ENCODE data around the gene ARID1B. TPM values are rescaled to one million over a fixed set of nuclear protein-coding genes. Genes with fewer than 3 reads are reported as not detected.

ARID1B gene
- total and polyA plus RNA-seq, 2 of the 4 experiments (the other 2 are of a cell fraction): 14.5 to 20.1 TPM

- Histone ChIP-seq H3K4ac (ENCODE audit: low read depth, low read length) (no peak overlapping the region), H4K91ac (ENCODE audit: insufficient read depth, low read depth, low read length) (no peak overlapping the region), H3K4me2 (ENCODE audit: low read depth, low read length) (no peak overlapping the region), H2BK5ac (ENCODE audit: low read depth, low read length, poor library complexity, severe bottlenecking) (no peak overlapping the region), H3K14ac (replicated peaks; ENCODE audit: low read depth, low read length) (no peak overlapping the region), H3K36me3 (ENCODE audit: control insufficient read depth, insufficient read depth, low read length) (peaks cover 1% of the 10 kb centered on the region; the same call in 1 of the 2 replicates), H3K4me3 (ENCODE audit: insufficient read depth, low read depth, low read length) (no peak overlapping the region), H3K9me3 (ENCODE audit: control insufficient read depth, insufficient read depth, low read length) (no peaks in the 10 kb centered on the region), H3K18ac (ENCODE audit: low read depth, low read length) (no peak overlapping the region), H4K8ac (ENCODE audit: low read depth in 2 of 2, low read length in 2 of 2) (no peak overlapping the region), H3K9me1 (ENCODE audit: insufficient read depth, low read length) (peaks cover 5% of the 10 kb centered on the region; the same call in 1 of the 2 replicates), H2BK120ac (ENCODE audit: low read depth, low read length) (no peak overlapping the region), H3K27me3 (ENCODE audit: control insufficient read depth, insufficient read depth, low read length) (no peaks in the 10 kb centered on the region), H3K9ac (ENCODE audit: low read depth, low read length) (no peak overlapping the region), H2AK5ac (ENCODE audit: low read depth, low read length) (no peak overlapping the region), H2BK15ac (ENCODE audit: low read depth, low read length) (no peak overlapping the region), H2AFZ (replicated peaks; ENCODE audit: low read length, poor library complexity) (no peak overlapping the region), H3K79me1 (ENCODE audit: low read depth in 1 of 2, low read length in 2 of 2) (peaks cover 18 to 33% of the 10 kb centered on the region in 2 experiments), H3K4me1 (ENCODE audit: control insufficient read depth, insufficient read depth, low read length) (peaks cover 3% of the 10 kb centered on the region), H3K23ac (ENCODE audit: low read depth, low read length) (no peak overlapping the region), H4K5ac (ENCODE audit: low read depth, low read length) (no peak overlapping the region), H2BK20ac (ENCODE audit: low read depth, low read length) (no peak overlapping the region), H2AK9ac (replicated peaks; ENCODE audit: low read depth, low read length, poor library complexity) (no peak overlapping the region), H4K20me1 (ENCODE audit: insufficient read depth, low read length) (no peaks in the 10 kb centered on the region), H3K56ac (ENCODE audit: extremely low read depth, insufficient read depth, low read length) (no peak overlapping the region), H3K27ac (ENCODE audit: insufficient read depth, low read length) (no peak overlapping the region)
- no peak for DNase-seq
- intact Hi-C loops (cut with micrococcal nuclease): no loop called here
- POLR2A ChIA-PET (ENCODE audit: unreplicated experiment): no interaction called here
- no peak for ATAC-seq (ENCODE audit: low read depth)
- TF ChIP-seq RCOR1 (IDR thresholded peaks at IDR 0.05; ENCODE audit: insufficient replicate concordance, low read length) (no peak), NFE2L2 (IDR thresholded peaks at IDR 0.05; ENCODE audit: low read depth, low read length) (no peak), BHLHE40 (IDR thresholded peaks at IDR 0.05; ENCODE audit: low read depth, low read length) (no peak), USF2 (IDR thresholded peaks at IDR 0.05; ENCODE audit: low read depth, low read length) (no peak), CHD1 (IDR thresholded peaks at IDR 0.05; ENCODE audit: low read depth, low read length) (no peak), CEBPB (IDR thresholded peaks at IDR 0.05; ENCODE audit: low read depth, low read length) (no peak), RFX5 (IDR thresholded peaks at IDR 0.05; ENCODE audit: low read depth, low read length) (no peak), SMC3 (IDR thresholded peaks at IDR 0.05; ENCODE audit: low read depth, low read length) (no peak), FOS (IDR thresholded peaks at IDR 0.05; ENCODE audit: low read depth, low read length) (no peak), MAZ (IDR thresholded peaks at IDR 0.05; ENCODE audit: borderline replicate concordance, low read depth, low read length) (no peak), ELK1 (IDR thresholded peaks at IDR 0.05; ENCODE audit: borderline replicate concordance, low read depth, low read length) (no peak), MAFK (IDR thresholded peaks at IDR 0.05; ENCODE audit: low read depth, low read length) (no peak)
- 90% methylated on average over 3 of the region's 5 CpGs; no CpG with 5 or more reads in 1 of the 2 experiments for whole genome bisulfite sequencing, 2 experiments (ENCODE audit: extremely low coverage in 2 of 2, insufficient read length in 1 of 2)
- in situ Hi-C loops (cut with MboI; ENCODE audit: low sequenced_read_pairs): no loop called here
- dilution Hi-C loops (cut with HindIII; ENCODE audit: low sequenced_read_pairs, unreplicated experiment): no loop called here
- CTCF ChIA-PET: interaction anchor here (0.6 to 0.8 kb wide), 2 partner anchors 13 to 46 kb away, joined by 3 to 6 read pairs; no protein-coding TSS in a partner anchor
- no TSS peak for BruUV-seq (replicated peaks)
Measured at GRCh38 chr6:157124485-157125254, 347.5 kb downstream of the ARID1B start.

Measured in IMR-90 (cell line).